HUDEP-2 (cell line): ENCODE measurements around the gene C18orf63.
"Not testable (repeated sequence)": the region's sequence is repeated elsewhere in the genome, so short reads cannot be mapped to it uniquely, and the experiment has no call there.

Experiments used
- DNase-seq, 76 experiments: peaks; one replicate each; lab custom pipeline; 2025; ENCODE audit not compliant: unreplicated experiment in 76 of 76; lab: John Stamatoyannopoulos, UW

Gene C18orf63

GRCh38 chr18:74326231-74326630 is 10.6 kb downstream of the C18orf63 start:
- DNase-seq, result no peak

GRCh38 chr18:74326791-74327190 is 11.2 kb downstream of the C18orf63 start:
- not testable (repeated sequence) for DNase-seq

GRCh38 chr18:74328206-74328605 is 12.6 kb downstream of the C18orf63 start:
- DNase-seq, result no peak

GRCh38 chr18:74329688-74330205 is 14.1 kb downstream of the C18orf63 start:
- peak in 4 of 76 experiments; percentile 13 to 43 (median 32) for DNase-seq

GRCh38 chr18:74331404-74331803 is 15.8 kb downstream of the C18orf63 start:
- DNase-seq, result peak in 36 of 76 experiments; percentile 1 to 79 (median 46)

- DNase-seq, result no peak
Measured at GRCh38 chr18:74333091-74333490, 17.5 kb downstream of the C18orf63 start.

- DNase-seq, result no peak
Measured at GRCh38 chr18:74334242-74334893, 18.7 kb downstream of the C18orf63 start.

- DNase-seq, result no peak
Measured at GRCh38 chr18:74336656-74337055, 21.0 kb downstream of the C18orf63 start.

GRCh38 chr18:74337155-74337911 is 21.7 kb downstream of the C18orf63 start:
- DNase-seq, result peak in 34 of 76 experiments; percentile 8 to 86 (median 48)

- peak in 5 of 76 experiments; percentile 2 to 48 (median 30) for DNase-seq
Measured at GRCh38 chr18:74337912-74338309, 22.3 kb downstream of the C18orf63 start.

- peak in 50 of 76 experiments; percentile 2 to 79 (median 48) for DNase-seq
Measured at GRCh38 chr18:74342416-74343043, 26.9 kb downstream of the C18orf63 start.

GRCh38 chr18:74346206-74346605 is 30.6 kb downstream of the C18orf63 start:
- no peak for DNase-seq

- no peak for DNase-seq
Measured at GRCh38 chr18:74348581-74348980, 32.9 kb downstream of the C18orf63 start.

- DNase-seq, result peak in 6 of 76 experiments; percentile 5 to 27 (median 20)
Measured at GRCh38 chr18:74351354-74351753, 35.7 kb downstream of the C18orf63 start.

- peak in 43 of 76 experiments; percentile 1 to 73 (median 30) for DNase-seq
Measured at GRCh38 chr18:74353169-74353775, 37.6 kb downstream of the C18orf63 start.

GRCh38 chr18:74356959-74357358 is 41.3 kb downstream of the C18orf63 start:
- DNase-seq, result no peak

- DNase-seq, result no peak
Measured at GRCh38 chr18:74360852-74361655, 45.4 kb downstream of the C18orf63 start.

- no peak for DNase-seq
Measured at GRCh38 chr18:74367905-74368304, 52.3 kb downstream of the C18orf63 start.

GRCh38 chr18:74368901-74369705 is 53.5 kb downstream of the C18orf63 start:
- no peak for DNase-seq
